Tibial artery (tissue), 4 donors: Measurements from ENCODE around the gene SLC35D2.

ENCODE experiments used
- DNase-seq, 2 donors: peaks; one replicate each; pipeline ENCODE4 v3.0.0-alpha.2; 2019
- H3K27ac ChIP-seq, 2 donors: fragments of 200-600 bp; sonication (generic) in 1 of 2; 1 replicate in 1 of 2; 2 replicates in 1 of 2; pipeline ENCODE4 v1.5.1; 2018 to 2019; ENCODE audit warnings: mild to moderate bottlenecking in 1 of 2
- H3K27me3 ChIP-seq, 2 donors: fragments of 200-600 bp; sonication (generic) in 1 of 2; one replicate each; pipeline versions ENCODE4 v1.5.1 to v1.6.0; 2016 to 2019
- H3K36me3 ChIP-seq, 3 donors: fragments of 200-600 bp; sonication (generic) in 2 of 3; one replicate each; pipeline ENCODE4 v1.5.1; 2016 to 2019; ENCODE audit warnings: mild to moderate bottlenecking in 2 of 3
- H3K4me1 ChIP-seq, 4 donors: fragments of 200-600 bp; sonication (generic) in 2 of 4; 1 replicate in 3 of 4; 2 replicates in 1 of 4; pipeline ENCODE4 v1.5.1; 2016 to 2019
- H3K4me3 ChIP-seq, 2 donors: fragments of 200-600 bp; sonication (generic) in 1 of 2; 1 replicate in 1 of 2; 2 replicates in 1 of 2; pipeline ENCODE4 v1.5.1; 2018 to 2019; ENCODE audit warnings: mild to moderate bottlenecking in 2 of 2
- H3K9me3 ChIP-seq, 3 donors: fragments of 200-600 bp; sonication (generic) in 1 of 3; one replicate each; pipeline ENCODE4 v1.5.1; 2016 to 2019
- intact Hi-C: fragments of 100-400 bp; cut with DNase I; formaldehyde crosslinking; loops from one replicate; pipeline ENCODE4 v1.15.0; 2023; ENCODE audit warnings: low total_unique reads
- TF ChIP-seq, protein P1 (sequence below), 2 experiments: fragments of 200-600 bp in 1 of 2; fragments of 450-650 bp in 1 of 2; IDR thresholded peaks; one replicate each; pipeline ENCODE4 v1.5.1; 2017 to 2019; ENCODE audit warnings: antibody characterized with exemption in 2 of 2, mild to moderate bottlenecking in 1 of 2, moderate library complexity in 1 of 2

Gene SLC35D2

DNA sequence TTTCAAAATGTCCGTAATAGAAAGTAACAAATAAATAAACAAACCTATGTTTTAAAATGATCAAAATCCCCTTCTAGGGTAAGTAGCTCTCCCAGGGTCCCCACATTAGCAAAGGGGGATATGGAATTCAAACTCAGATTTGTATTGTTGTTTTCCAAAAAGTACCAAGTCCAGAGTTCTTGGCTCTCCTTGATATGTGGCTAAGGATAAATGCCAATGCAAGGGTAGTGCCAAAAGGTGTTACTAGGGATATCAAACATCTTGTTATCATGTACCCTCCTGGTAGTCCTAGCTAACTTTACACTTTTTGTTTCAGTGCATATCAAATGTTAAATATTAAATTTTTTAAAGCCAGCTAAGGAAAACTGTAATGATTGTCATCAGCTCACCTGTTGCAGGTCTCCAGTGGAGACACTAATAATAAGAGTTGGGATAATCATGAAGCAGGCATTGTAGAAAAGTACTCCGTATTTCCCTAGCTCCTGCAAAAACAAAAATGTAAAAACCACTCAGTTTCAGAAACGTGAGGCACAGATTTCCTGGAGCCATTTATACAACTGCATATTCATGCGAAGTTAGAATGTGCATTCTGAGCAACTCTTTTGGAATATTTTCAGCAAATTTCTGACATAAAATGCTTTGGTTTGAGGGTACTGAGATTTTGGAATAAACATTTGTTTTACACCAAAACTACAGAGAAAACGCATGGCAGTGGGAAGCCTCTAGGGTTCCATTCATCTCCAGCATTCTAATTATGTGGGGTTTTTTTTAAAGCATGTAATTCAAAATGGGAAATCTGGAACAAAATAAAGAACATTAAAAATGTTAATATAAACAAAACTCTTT lies 39.8 kb downstream of the SLC35D2 start:
- H3K27ac ChIP-seq, result no peak overlapping the region
- TF ChIP-seq, protein P1, sequence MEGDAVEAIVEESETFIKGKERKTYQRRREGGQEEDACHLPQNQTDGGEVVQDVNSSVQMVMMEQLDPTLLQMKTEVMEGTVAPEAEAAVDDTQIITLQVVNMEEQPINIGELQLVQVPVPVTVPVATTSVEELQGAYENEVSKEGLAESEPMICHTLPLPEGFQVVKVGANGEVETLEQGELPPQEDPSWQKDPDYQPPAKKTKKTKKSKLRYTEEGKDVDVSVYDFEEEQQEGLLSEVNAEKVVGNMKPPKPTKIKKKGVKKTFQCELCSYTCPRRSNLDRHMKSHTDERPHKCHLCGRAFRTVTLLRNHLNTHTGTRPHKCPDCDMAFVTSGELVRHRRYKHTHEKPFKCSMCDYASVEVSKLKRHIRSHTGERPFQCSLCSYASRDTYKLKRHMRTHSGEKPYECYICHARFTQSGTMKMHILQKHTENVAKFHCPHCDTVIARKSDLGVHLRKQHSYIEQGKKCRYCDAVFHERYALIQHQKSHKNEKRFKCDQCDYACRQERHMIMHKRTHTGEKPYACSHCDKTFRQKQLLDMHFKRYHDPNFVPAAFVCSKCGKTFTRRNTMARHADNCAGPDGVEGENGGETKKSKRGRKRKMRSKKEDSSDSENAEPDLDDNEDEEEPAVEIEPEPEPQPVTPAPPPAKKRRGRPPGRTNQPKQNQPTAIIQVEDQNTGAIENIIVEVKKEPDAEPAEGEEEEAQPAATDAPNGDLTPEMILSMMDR (IDR thresholded peaks at IDR 0.05), result no peak
- H3K9me3 ChIP-seq, result no peaks in the 10 kb centered on the region
- intact Hi-C loops, result no loop called here
- peaks cover 0 to 11% (median 0%) of the 10 kb centered on the region in 4 donors for H3K4me1 ChIP-seq
- H3K36me3 ChIP-seq, result peaks cover 21 to 28% (median 26%) of the 10 kb centered on the region in 3 donors
- no peak overlapping the region for H3K4me3 ChIP-seq
- no peaks in the 10 kb centered on the region for H3K27me3 ChIP-seq
- DNase-seq, result no peak

DNA sequence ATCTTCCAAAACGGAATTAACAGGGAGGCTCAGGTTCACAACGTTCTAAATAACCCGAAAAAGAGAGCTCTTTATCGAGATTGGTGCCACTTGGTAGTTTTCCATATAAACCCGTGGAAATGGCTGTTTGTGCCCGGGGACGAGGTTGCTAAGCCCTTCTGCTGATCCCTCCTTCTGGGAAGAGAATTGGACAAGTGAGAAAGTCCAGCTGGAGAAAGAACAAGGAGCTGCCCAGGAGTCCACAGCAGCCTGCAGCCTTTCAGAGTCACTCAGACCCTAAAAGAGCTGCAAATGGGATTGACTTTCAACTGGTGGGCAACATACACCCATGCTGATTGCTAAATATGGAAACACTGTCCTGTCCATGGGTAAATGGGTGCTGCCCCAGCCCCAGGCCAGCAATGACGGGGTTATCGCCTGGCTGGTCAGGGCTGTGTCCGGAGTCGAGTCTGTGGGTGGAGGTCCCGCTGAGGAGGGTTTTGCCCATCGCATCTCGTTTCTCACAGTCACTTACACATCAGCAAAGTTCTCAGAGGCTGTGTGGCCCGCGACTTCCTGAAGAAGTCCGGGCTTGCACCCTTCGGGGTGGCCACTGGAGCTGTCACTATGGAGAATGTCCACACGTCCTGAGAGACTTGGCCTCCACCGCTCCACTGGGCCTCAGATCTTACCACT lies 40.8 kb downstream of the SLC35D2 start:
- H3K36me3 ChIP-seq, result peaks cover 13 to 18% (median 16%) of the 10 kb centered on the region in 3 donors
- H3K4me3 ChIP-seq, result no peak overlapping the region
- TF ChIP-seq, protein P1 (IDR thresholded peaks at IDR 0.05), result no peak
- intact Hi-C loops, result no loop called here
- no peak overlapping the region for H3K27ac ChIP-seq
- no peak for DNase-seq
- H3K9me3 ChIP-seq, result no peaks in the 10 kb centered on the region
- H3K27me3 ChIP-seq, result no peaks in the 10 kb centered on the region
- H3K4me1 ChIP-seq, result peaks cover 0 to 11% (median 0%) of the 10 kb centered on the region in 4 donors

DNA sequence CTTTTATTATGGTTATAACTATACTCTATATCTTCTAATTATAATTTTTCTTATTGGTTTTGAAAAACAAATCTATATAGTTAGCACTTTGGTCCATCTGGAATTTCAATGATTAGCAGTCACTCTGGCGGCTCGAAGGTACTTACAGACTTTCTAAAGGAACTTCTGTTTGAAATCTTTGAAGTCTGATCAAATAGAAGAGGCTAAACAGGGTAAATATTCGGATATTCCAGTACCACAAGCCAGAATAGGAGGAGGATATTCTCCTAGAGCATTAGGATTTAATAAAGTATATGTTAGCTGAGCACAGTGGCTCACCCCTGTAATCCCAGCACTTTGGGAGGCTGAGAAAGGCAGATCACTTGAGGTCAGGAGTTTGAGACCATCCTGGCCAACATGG lies 42.8 kb downstream of the SLC35D2 start:
- no peaks in the 10 kb centered on the region for H3K27me3 ChIP-seq
- peaks cover 13 to 22% (median 16%) of the 10 kb centered on the region in 3 donors for H3K36me3 ChIP-seq
- DNase-seq, result no peak
- intact Hi-C loops, result no loop called here
- no peak overlapping the region for H3K27ac ChIP-seq
- TF ChIP-seq, protein P1 (IDR thresholded peaks at IDR 0.05), result no peak
- no peak overlapping the region for H3K4me3 ChIP-seq
- H3K9me3 ChIP-seq, result no peaks in the 10 kb centered on the region
- peaks cover 0 to 11% (median 0%) of the 10 kb centered on the region in 4 donors for H3K4me1 ChIP-seq

DNA sequence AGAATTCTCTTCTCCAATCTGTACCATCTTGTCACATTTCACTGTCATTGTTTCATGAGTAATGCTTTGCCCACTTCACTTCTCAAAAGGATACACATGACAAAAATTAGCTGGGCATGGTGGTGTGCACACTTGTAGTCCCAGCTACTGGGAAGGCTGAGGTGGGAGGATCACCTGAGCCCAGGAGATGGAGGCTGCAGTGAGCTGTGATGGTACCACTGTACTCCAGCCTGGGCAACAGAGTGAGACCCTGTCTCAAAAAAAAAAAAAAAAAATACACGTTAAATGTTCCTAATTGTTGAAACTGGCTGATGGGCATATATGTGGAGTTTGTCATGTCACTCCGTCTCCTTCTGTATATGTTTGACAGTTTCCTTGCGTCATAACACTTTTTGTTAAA lies 45.2 kb downstream of the SLC35D2 start:
- no peak for DNase-seq
- H3K27ac ChIP-seq, result no peak overlapping the region
- H3K27me3 ChIP-seq, result no peaks in the 10 kb centered on the region
- TF ChIP-seq, protein P1 (IDR thresholded peaks at IDR 0.05), result no peak
- peaks cover 0 to under 1% (median 0%) of the 10 kb centered on the region in 4 donors for H3K4me1 ChIP-seq
- H3K4me3 ChIP-seq, result no peak overlapping the region
- no peaks in the 10 kb centered on the region for H3K9me3 ChIP-seq
- intact Hi-C loops, result no loop called here
- peaks cover 17 to 22% (median 18%) of the 10 kb centered on the region in 3 donors for H3K36me3 ChIP-seq

DNA sequence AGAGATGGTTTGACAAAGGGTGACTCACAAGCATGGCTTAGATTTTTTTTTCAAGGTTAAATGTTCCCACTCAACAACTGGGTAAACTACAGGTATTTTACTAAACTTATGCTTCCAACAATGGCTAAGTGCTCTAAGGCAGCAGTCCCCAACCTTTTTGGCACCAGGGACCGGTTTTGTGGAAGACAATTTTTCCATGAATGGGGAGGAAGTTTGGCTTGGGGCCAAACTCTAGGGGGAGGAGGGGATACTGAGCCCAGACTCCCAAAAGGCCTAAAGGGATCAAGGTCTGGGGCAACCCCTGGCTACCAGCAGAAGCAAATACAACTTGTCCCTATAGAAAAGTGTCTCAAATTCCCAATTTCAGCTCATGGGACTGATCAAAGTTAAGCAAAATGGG lies 49.6 kb downstream of the SLC35D2 start:
- H3K4me1 ChIP-seq, result no peaks in the 10 kb centered on the region
- no peak for DNase-seq
- intact Hi-C loops, result no loop called here
- TF ChIP-seq, protein P1 (IDR thresholded peaks at IDR 0.05), result no peak
- peaks cover 3 to 27% (median 21%) of the 10 kb centered on the region in 3 donors for H3K36me3 ChIP-seq
- no peak overlapping the region for H3K27ac ChIP-seq
- H3K9me3 ChIP-seq, result no peaks in the 10 kb centered on the region
- no peaks in the 10 kb centered on the region for H3K27me3 ChIP-seq
- no peak overlapping the region for H3K4me3 ChIP-seq
